Measurements from ENCODE around the gene TBC1D22A. TPM values are rescaled to one million over a fixed set of nuclear protein-coding genes. Genes with fewer than 3 reads are reported as not detected.

Gene TBC1D22A
- total and polyA plus RNA-seq, 2 donors from 2014 or later = 24.6 to 39.4 TPM

DNA sequence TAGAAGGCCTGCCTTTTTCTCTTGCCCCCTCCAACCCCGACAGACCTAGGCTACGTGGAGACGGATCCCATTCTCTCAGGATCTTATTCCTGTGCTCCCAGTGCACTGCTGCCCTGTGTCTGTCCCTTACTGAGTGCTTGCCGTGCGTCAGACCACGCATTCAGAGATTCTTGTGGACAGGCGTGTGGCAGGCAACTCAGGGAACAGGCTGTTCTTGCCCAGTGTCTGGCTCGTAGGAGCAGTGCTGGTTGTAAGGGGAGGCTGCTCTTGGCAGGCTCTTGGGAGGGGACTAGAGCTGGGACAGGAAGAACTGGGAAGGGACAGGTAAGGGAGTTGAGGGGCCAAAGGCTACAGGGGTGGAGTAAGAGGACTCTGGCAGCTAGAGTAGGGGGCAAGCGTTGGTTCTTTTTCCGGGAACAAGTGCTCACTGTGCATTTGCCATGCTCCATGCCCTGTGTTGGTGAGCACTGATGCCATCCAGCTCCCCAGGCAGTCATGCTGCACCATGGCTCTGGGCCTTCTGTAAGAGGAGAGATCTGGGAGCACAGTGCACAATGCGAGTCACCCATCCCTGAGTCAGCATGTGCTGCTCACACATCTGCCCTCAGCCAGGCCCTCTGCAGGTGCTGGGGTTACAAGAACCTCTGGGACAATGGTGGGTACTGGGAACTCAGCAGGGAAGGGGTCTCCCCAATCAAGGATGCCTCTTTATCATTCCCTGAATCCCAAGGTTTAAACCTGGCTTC lies 119.1 kb downstream of the TBC1D22A start:
- no peak overlapping the region for H3K4me3 ChIP-seq (ENCODE audit: low read length in 3 of 3)
- no peak overlapping the region for H3K9ac ChIP-seq (ENCODE audit: low read length in 3 of 3)
- TF ChIP-seq, protein P1, sequence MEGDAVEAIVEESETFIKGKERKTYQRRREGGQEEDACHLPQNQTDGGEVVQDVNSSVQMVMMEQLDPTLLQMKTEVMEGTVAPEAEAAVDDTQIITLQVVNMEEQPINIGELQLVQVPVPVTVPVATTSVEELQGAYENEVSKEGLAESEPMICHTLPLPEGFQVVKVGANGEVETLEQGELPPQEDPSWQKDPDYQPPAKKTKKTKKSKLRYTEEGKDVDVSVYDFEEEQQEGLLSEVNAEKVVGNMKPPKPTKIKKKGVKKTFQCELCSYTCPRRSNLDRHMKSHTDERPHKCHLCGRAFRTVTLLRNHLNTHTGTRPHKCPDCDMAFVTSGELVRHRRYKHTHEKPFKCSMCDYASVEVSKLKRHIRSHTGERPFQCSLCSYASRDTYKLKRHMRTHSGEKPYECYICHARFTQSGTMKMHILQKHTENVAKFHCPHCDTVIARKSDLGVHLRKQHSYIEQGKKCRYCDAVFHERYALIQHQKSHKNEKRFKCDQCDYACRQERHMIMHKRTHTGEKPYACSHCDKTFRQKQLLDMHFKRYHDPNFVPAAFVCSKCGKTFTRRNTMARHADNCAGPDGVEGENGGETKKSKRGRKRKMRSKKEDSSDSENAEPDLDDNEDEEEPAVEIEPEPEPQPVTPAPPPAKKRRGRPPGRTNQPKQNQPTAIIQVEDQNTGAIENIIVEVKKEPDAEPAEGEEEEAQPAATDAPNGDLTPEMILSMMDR (IDR thresholded peaks at IDR 0.05; ENCODE audit: borderline replicate concordance, extremely low read depth, insufficient read depth) = no peak
- intact Hi-C loops (cut with DNase I) = no loop called here
- H3K27me3 ChIP-seq (ENCODE audit: control insufficient read depth, insufficient read depth, low read length) = no peaks in the 10 kb centered on the region
- H3K36me3 ChIP-seq (ENCODE audit: control insufficient read depth in 2 of 3, insufficient read depth in 3 of 3, low read length in 3 of 3) = peaks cover 0 to 2% (median 0%) of the 10 kb centered on the region in 3 donors
- H3K27ac ChIP-seq (ENCODE audit: low read depth in 2 of 2, low read length in 2 of 2) = no peak overlapping the region
- FAIRE-seq = no peak
- peak in 1 of 5 donors; percentile 11 for DNase-seq
- H3K9me3 ChIP-seq (ENCODE audit: control insufficient read depth in 2 of 3, insufficient read depth in 1 of 3, low read length in 3 of 3) = no peaks in the 10 kb centered on the region
- H3K4me1 ChIP-seq (ENCODE audit: control insufficient read depth in 2 of 3, insufficient read depth in 2 of 3, low read depth in 1 of 3, low read length in 3 of 3) = peaks cover 0 to 3% (median 3%) of the 10 kb centered on the region in 3 donors

DNA sequence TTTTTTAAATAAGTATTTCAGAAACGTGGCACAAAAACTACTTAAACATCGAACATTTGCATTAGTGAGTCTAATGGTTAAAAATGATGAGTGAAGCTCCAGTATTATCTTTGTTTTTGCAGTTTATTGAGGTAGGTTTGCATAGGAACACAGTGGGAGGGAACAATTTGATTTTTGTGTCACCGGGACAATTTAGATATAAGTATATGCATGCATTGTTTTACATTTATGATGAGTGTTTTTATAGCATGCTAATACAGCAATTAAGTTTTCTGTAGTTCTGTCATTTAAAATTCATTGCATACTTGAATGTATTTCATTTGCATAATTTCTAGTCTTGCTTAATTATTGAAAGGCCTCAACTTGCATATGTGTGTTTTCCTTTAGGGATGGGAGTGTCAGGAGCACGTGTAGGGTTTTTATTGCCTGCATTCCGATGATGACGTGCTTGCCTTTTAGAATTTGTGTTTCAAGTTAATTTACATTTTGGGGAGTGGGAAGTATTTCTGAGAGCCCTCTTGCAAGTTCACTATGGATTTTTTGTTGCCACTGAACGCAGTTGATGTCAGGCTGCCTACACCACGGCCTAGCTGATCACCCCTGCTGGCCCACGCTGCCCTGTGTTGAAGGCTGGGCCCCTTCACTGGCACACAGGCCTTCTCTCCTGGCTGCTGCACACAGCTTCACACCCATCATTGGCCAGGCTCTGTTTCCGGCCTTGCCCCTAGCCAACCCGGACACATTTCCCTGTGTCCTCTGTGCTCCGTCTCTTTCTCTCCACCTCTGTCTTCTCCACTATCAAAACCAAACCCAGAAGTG lies 120.9 kb downstream of the TBC1D22A start:
- Histone ChIP-seq H3K4me3 (ENCODE audit: low read length in 3 of 3) (no peak overlapping the region), H3K4me1 (ENCODE audit: control insufficient read depth in 2 of 3, insufficient read depth in 2 of 3, low read depth in 1 of 3, low read length in 3 of 3) (peaks cover 0 to 3% (median 0%) of the 10 kb centered on the region in 3 donors), H3K27me3 (ENCODE audit: control insufficient read depth, insufficient read depth, low read length) (no peaks in the 10 kb centered on the region), H3K9me3 (ENCODE audit: control insufficient read depth in 2 of 3, insufficient read depth in 1 of 3, low read length in 3 of 3) (no peaks in the 10 kb centered on the region), H3K9ac (ENCODE audit: low read length in 3 of 3) (no peak overlapping the region), H3K27ac (ENCODE audit: low read depth in 2 of 2, low read length in 2 of 2) (no peak overlapping the region), H3K36me3 (ENCODE audit: control insufficient read depth in 2 of 3, insufficient read depth in 3 of 3, low read length in 3 of 3) (peaks cover 0 to 2% (median 0%) of the 10 kb centered on the region in 3 donors)
- peak in 2 of 5 donors; percentile 30 to 50 for DNase-seq
- TF ChIP-seq, protein P1 (IDR thresholded peaks at IDR 0.05; ENCODE audit: borderline replicate concordance, extremely low read depth, insufficient read depth) = no peak
- intact Hi-C loops (cut with DNase I) = no loop called here
- no peak for FAIRE-seq

DNA sequence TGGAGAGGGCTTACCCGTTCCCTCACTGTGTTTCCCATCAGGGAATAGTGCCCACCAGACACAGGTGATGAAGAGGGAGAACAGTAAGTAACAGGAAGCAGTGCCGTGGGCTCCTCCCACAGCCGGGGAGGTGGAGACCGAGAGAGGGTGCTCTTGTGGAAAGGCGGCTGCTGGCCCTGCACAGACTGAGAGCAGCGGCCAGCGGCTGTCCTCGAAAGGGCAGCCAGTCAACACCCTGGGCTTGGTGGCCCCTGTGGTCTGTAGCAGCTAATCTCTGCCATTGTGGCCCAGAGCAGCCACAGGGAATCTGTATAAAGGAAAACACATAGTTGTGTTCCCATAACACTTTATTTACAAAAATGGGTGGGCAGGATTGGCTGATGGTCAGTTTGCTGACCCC lies 121.9 kb downstream of the TBC1D22A start:
- no peaks in the 10 kb centered on the region for H3K4me1 ChIP-seq (ENCODE audit: control insufficient read depth in 2 of 3, insufficient read depth in 2 of 3, low read depth in 1 of 3, low read length in 3 of 3)
- no peak overlapping the region for H3K27ac ChIP-seq (ENCODE audit: low read depth in 2 of 2, low read length in 2 of 2)
- H3K36me3 ChIP-seq (ENCODE audit: control insufficient read depth in 2 of 3, insufficient read depth in 3 of 3, low read length in 3 of 3) = peaks cover 0 to 2% (median 0%) of the 10 kb centered on the region in 3 donors
- FAIRE-seq (no peak), DNase-seq (no peak)
- no peaks in the 10 kb centered on the region for H3K9me3 ChIP-seq (ENCODE audit: control insufficient read depth in 2 of 3, insufficient read depth in 1 of 3, low read length in 3 of 3)
- TF ChIP-seq, protein P1 (IDR thresholded peaks at IDR 0.05; ENCODE audit: borderline replicate concordance, extremely low read depth, insufficient read depth) = no peak
- intact Hi-C loops (cut with DNase I) = no loop called here
- no peak overlapping the region for H3K9ac ChIP-seq (ENCODE audit: low read length in 3 of 3)
- H3K4me3 ChIP-seq (ENCODE audit: low read length in 3 of 3) = no peak overlapping the region
- no peaks in the 10 kb centered on the region for H3K27me3 ChIP-seq (ENCODE audit: control insufficient read depth, insufficient read depth, low read length)
